IPS-18c (cell line): ENCODE results near the gene SOD3.

Experiments used
- H3K4me3 ChIP-seq: 2 replicates; pipeline ENCODE4 v1.7.0; 2013; ENCODE audit warnings: low read depth, mild to moderate bottlenecking, low read length, moderate library complexity; ENCODE audit not compliant: insufficient read depth
- H3K9me3 ChIP-seq: one replicate; pipeline ENCODE4 v1.6.1; 2013; ENCODE audit warnings: mild to moderate bottlenecking, low read length, moderate library complexity; ENCODE audit not compliant: control insufficient read depth, insufficient read depth

SOD3 gene

GRCh38 chr4:24795666-24796381 is 451 bp downstream of the SOD3 start:
- peak overlapping the region; percentile 25; the same call in 1 of the 2 replicates for H3K4me3 ChIP-seq
- H3K9me3 ChIP-seq: no peaks in the 10 kb centered on the region

GRCh38 chr4:24796620-24797019 is 1.2 kb downstream of the SOD3 start:
- no peak overlapping the region for H3K4me3 ChIP-seq
- no peaks in the 10 kb centered on the region for H3K9me3 ChIP-seq

GRCh38 chr4:24798036-24798610 is 2.8 kb downstream of the SOD3 start:
- no peaks in the 10 kb centered on the region for H3K9me3 ChIP-seq

GRCh38 chr4:24799196-24799543 is 3.8 kb downstream of the SOD3 start:
- H3K9me3 ChIP-seq: no peaks in the 10 kb centered on the region

More at GRCh38 chr4:24798036-24798610, 2.8 kb downstream of the SOD3 start:
- H3K4me3 ChIP-seq: no peak overlapping the region

GRCh38 chr4:24799544-24800324 is 4.4 kb downstream of the SOD3 start:
- H3K9me3 ChIP-seq: no peaks in the 10 kb centered on the region

More at GRCh38 chr4:24799196-24799543, 3.8 kb downstream of the SOD3 start:
- no peak overlapping the region for H3K4me3 ChIP-seq

GRCh38 chr4:24800325-24800895 is 5.0 kb downstream of the SOD3 start:
- no peaks in the 10 kb centered on the region for H3K9me3 ChIP-seq
- peak overlapping the region; percentile 42 for H3K4me3 ChIP-seq

More at GRCh38 chr4:24799544-24800324, 4.4 kb downstream of the SOD3 start:
- H3K4me3 ChIP-seq: peak overlapping the region; percentile 42

GRCh38 chr4:24801136-24801855 is 5.9 kb downstream of the SOD3 start:
- Histone ChIP-seq H3K4me3 (peak overlapping the region; percentile 42; the same call in 1 of the 2 replicates), H3K9me3 (no peaks in the 10 kb centered on the region)

- no peak overlapping the region for H3K4me3 ChIP-seq
- H3K9me3 ChIP-seq: no peaks in the 10 kb centered on the region
Observed at GRCh38 chr4:24802648-24803047, 7.3 kb downstream of the SOD3 start.

- no peak overlapping the region for H3K4me3 ChIP-seq
- H3K9me3 ChIP-seq: no peaks in the 10 kb centered on the region
Observed at GRCh38 chr4:24805067-24805466, 9.7 kb downstream of the SOD3 start.

- H3K9me3 ChIP-seq: no peaks in the 10 kb centered on the region
Observed at GRCh38 chr4:24805566-24805965, 10.2 kb downstream of the SOD3 start.

GRCh38 chr4:24806206-24806990 is 11.0 kb downstream of the SOD3 start:
- Histone ChIP-seq H3K4me3 (no peak overlapping the region), H3K9me3 (no peaks in the 10 kb centered on the region)

More at GRCh38 chr4:24805566-24805965, 10.2 kb downstream of the SOD3 start:
- H3K4me3 ChIP-seq: no peak overlapping the region

- Histone ChIP-seq H3K9me3 (no peaks in the 10 kb centered on the region), H3K4me3 (no peak overlapping the region)
Observed at GRCh38 chr4:24807611-24808010, 12.2 kb downstream of the SOD3 start.

GRCh38 chr4:24808261-24808660 is 12.9 kb downstream of the SOD3 start:
- Histone ChIP-seq H3K9me3 (no peaks in the 10 kb centered on the region), H3K4me3 (no peak overlapping the region)

- Histone ChIP-seq H3K4me3 (no peak overlapping the region), H3K9me3 (no peaks in the 10 kb centered on the region)
Observed at GRCh38 chr4:24808955-24809354, 13.6 kb downstream of the SOD3 start.

- Histone ChIP-seq H3K9me3 (no peaks in the 10 kb centered on the region), H3K4me3 (no peak overlapping the region)
Observed at GRCh38 chr4:24809376-24809775, 14.0 kb downstream of the SOD3 start.

- Histone ChIP-seq H3K4me3 (no peak overlapping the region), H3K9me3 (no peaks in the 10 kb centered on the region)
Observed at GRCh38 chr4:24809815-24810405, 14.5 kb downstream of the SOD3 start.
